Activated T-cell treated with anti-CD3 and anti-CD28 coated beads for 48 hours (primary cell): ENCODE data around the gene NME3.

Experiments
- DNase-seq: peaks from one replicate; pipeline ENCODE4 v3.0.0-alpha.2; 2020; ENCODE audit warnings: low read depth

NME3 gene

GRCh38 chr16:1793578-1794220, 22.4 kb upstream of the NME3 start, which contains the start of gene IGFALS:
IGFALS (minus strand) TSS chr16:1793705; CDS start chr16:1793652, 53 bp downstream.
- no peak for DNase-seq

GRCh38 chr16:1792836-1793577, 21.7 kb upstream of the NME3 start:
- DNase-seq = no peak

GRCh38 chr16:1791943-1792812, 20.8 kb upstream of the NME3 start:
- DNase-seq = no peak

- no peak for DNase-seq
These were observed 20.1 kb upstream of the NME3 start for GRCh38 chr16:1791256-1791942.

GRCh38 chr16:1790611-1791255, 19.4 kb upstream of the NME3 start:
- no peak for DNase-seq

- no peak for DNase-seq
These were observed 18.9 kb upstream of the NME3 start for GRCh38 chr16:1790261-1790610.

GRCh38 chr16:1789643-1790045, 18.3 kb upstream of the NME3 start:
- no peak for DNase-seq

GRCh38 chr16:1788708-1789100, 17.4 kb upstream of the NME3 start:
- DNase-seq = no peak

GRCh38 chr16:1788095-1788707, 16.9 kb upstream of the NME3 start:
- no peak for DNase-seq

- DNase-seq = no peak
These were observed 16.2 kb upstream of the NME3 start for GRCh38 chr16:1787322-1788094.

- DNase-seq = no peak
These were observed 15.6 kb upstream of the NME3 start for GRCh38 chr16:1787056-1787321.

GRCh38 chr16:1786242-1787055, 15.1 kb upstream of the NME3 start:
- no peak for DNase-seq

- DNase-seq = no peak
These were observed 14.5 kb upstream of the NME3 start for GRCh38 chr16:1785846-1786170.

GRCh38 chr16:1784977-1785845, 13.9 kb upstream of the NME3 start:
- no peak for DNase-seq

GRCh38 chr16:1782408-1783264, 11.3 kb upstream of the NME3 start, which contains the start of the genes NUBP2 and SPSB3:
NUBP2 (plus strand) TSS chr16:1782960; CDS start chr16:1783021, 61 bp downstream.
SPSB3 (minus strand) TSS chr16:1782571; CDS start chr16:1781483, 1,088 bp downstream.
- DNase-seq = peak; percentile 97

- no peak for DNase-seq
These were observed 10.5 kb upstream of the NME3 start for GRCh38 chr16:1781758-1782407.

GRCh38 chr16:1781254-1781653, 9.9 kb upstream of the NME3 start:
- no peak for DNase-seq
